HG03045 (cell line): Measurements from ENCODE around the gene TUBB4A.

Experiments used
- ATAC-seq: cut with Tn5 transposase; IDR thresholded peaks from one replicate; pipeline ENCODE4 v1.9.1; 2021; ENCODE audit warnings: mild to moderate bottlenecking, moderate library complexity; ENCODE audit not compliant: unreplicated experiment

The TUBB4A gene

DNA sequence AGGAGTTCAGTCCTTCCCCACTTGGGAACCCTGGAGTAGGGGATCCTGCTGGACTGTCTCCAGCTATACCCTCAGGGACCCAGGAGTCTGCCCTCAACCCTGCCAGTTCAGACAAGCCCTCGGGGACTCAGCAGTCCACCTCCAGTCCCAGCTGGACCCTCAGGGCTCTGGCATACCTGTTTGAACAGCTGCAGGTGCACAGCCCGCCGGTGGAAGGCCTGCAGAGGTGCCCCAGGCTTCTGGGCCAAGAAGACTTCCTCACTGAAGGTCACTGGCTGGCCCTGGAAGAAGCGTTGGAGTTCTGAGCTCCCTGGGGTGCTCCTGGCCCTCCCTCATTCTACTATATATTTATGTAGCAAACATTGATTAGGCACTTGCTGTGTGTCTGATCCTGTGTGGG, 29.4 kb downstream of the TUBB4A start:
- no peak for ATAC-seq

DNA sequence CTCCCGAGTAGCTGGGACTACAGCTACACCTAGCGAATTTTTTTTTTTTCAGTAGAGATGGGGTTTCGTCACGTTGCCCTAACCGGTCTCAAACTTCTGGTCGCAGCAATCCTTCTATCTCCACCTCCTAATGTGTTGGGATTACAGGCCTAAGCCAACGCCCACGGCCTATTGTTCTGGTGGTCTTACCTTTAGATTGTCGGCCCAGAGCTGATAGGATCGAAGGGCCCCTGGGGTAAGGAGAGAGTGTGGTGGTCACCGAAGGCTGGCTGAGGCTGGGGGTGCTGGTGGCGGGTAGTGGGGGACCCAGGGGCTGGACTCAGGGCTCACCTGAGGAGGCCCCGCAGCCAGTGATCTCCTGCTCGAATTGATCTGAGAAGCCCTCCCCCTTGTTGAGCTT, 31.0 kb downstream of the TUBB4A start:
- ATAC-seq: no peak

- ATAC-seq: no peak
These were observed 31.9 kb downstream of the TUBB4A start for GRCh38 chr19:6470173-6470572.

GRCh38 chr19:6467384-6467783, 34.7 kb downstream of the TUBB4A start:
- ATAC-seq: no peak

- ATAC-seq: no peak
These were observed 35.4 kb downstream of the TUBB4A start for GRCh38 chr19:6466526-6467248.

DNA sequence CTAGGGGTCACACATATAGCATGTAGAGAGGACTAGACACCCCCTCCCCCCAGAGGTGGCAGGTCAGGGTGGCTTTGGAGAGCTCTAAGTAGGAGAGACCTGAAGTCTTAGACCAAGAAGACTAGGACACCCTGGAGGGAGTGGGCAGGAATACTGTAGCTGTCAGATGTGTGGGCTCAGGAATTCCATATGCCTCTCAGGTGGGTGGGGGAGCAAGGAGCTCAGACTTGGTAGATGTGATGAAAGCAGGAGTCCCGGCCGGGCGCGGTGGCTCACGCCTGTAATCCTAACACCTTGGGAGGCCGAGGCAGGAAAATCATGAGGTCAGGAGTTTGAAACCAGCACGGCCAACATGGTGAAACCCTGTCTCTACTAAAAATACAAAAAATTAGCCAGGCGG, 36.4 kb downstream of the TUBB4A start:
- ATAC-seq: no peak

DNA sequence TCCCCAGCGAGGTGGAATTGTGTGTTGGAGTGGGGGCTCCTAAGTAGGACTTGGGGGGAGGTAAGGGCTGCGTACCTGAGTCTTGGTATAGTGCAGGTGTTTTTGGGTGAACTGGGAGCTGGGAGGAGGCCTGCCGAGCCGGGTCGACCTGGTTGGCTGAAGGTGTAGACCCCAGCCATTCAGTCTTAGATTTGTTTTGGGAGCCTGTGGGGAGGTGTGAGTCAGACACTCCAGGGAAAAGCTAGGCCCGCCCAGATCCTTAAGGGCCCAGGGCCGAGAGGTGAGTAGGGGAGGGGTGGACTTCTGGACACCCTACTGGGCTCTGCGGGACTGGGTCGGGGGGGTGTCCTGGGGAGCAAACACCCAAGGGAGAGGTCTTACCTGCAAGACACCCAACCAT, 37.1 kb downstream of the TUBB4A start:
- ATAC-seq: no peak

DNA sequence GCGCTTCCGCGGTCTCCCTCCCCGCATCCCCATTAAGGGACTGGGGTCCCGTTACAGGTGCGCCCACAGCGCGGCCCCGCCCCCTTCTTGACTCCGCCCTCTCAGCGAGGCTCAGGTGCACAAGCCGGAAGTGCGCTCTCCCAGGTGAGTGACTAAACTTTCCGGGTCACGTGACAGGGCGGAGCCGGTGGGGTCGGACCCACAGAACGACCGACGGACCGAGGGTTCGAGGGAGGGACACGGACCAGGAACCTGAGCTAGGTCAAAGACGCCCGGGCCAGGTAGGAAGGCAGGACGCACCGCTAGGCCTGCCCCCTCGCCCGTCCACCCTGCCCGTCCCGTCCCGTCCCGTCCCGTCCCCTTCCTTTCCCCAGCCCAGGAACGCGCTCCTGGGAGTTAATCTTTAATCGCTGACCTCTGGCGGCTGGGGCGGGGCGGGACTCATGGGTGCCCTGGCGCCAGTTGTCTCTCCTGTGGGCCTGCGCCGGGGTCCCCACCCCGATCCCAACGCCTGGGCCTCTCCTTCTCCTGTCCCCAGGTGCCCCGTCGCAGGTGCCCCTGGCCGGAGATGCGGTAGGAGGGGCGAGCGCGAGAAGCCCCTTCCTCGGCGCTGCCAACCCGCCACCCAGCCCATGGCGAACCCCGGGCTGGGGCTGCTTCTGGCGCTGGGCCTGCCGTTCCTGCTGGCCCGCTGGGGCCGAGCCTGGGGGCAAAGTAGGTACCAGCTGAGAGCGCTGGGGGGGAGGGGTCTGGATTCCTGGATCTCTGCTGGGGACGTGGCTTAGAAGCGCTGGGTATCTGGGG, 37.8 kb downstream of the TUBB4A start, which contains the start of gene CRB3:
Gene CRB3 (plus strand): TSS at position 202 of the 804 bp plus-strand sequence. CDS start 431 bp downstream, at position 633.
- no peak for ATAC-seq

DNA sequence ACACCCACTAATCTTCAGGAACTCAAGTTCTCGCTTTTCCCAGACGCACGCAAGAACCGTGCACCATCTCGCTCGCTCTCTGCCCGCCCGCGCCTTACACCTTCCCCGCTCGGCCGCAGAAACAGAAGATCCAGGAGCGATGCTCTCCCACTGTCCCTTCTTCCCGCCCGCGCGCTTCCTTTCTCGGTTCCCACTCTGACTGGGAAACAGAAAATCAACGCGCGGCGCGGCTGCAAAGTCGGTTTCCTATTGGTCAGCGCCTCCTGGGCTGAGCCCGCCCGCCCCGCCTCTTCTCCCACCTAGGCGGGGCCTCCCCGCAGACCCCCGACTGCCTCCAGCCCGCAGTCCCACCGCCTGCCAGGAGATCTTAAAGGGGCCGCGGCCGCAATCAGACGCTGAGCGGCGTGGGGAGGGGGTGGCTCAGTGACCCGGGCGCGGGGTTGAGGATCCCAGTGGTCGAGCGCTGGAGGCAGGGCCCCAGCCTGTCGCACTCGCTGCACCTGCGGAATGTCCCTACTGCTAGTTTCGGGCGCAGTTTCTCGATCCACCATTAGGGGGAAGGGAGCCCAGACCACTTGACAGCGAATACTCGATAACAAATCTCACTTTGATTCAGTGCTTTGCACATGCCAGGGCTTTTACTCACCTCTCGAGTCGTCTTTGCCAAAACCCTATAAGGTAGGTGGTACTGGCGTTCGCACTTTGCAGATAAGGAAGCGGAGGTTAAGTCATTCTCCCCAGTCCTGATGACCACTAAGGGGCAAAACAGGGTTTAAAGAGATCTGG, 41.8 kb downstream of the TUBB4A start:
- ATAC-seq: peak; percentile 74

DNA sequence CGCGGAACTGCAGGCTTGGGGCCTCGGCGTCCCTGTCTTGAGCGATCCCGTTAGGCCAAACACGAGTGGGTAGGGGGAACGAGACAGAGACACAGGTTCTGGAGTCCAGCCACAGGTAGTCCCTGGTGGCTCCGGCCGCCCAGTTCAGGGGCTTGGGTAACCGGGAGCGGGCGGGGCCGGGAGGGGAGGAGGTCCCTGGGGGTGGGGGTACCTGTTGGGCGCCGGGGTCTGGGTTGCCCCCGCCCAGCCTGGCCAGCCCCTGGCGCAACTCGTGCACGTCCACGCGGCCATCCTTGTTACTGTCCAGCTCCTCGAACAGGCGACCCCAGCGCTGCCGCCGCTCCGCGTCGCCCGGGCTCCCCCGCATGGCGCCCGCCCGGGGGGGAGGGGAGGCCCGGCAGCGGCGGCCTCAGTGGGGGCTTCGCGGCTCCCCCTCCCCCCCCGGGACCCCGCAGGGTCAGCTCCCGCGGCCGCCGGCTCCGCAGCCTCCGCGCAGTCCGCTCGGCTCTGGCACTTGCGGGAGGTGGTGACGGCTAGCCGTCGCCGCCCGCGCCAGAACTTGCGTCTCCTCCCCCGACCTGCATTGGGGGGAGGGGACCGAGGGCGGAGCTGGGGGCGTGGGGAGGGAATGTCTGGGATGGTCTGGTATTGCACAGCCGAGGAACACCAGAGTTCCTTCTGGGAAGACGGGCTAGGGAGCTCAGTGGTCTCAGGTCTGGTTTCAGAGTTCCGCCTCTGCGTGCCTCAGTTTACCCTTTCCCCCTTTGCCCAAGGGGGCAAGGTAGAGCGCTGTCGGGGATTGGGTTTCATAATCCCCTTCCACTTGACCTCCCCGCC, 42.6 kb downstream of the TUBB4A start, which contains the start of gene SLC25A23:
Gene SLC25A23 (minus strand): TSS at position 531 of the 837 bp plus-strand sequence. CDS start 164 bp downstream, at position 367.
- peak; percentile 22 for ATAC-seq

- no peak for ATAC-seq
These were observed 43.3 kb downstream of the TUBB4A start for GRCh38 chr19:6458695-6459261.

DNA sequence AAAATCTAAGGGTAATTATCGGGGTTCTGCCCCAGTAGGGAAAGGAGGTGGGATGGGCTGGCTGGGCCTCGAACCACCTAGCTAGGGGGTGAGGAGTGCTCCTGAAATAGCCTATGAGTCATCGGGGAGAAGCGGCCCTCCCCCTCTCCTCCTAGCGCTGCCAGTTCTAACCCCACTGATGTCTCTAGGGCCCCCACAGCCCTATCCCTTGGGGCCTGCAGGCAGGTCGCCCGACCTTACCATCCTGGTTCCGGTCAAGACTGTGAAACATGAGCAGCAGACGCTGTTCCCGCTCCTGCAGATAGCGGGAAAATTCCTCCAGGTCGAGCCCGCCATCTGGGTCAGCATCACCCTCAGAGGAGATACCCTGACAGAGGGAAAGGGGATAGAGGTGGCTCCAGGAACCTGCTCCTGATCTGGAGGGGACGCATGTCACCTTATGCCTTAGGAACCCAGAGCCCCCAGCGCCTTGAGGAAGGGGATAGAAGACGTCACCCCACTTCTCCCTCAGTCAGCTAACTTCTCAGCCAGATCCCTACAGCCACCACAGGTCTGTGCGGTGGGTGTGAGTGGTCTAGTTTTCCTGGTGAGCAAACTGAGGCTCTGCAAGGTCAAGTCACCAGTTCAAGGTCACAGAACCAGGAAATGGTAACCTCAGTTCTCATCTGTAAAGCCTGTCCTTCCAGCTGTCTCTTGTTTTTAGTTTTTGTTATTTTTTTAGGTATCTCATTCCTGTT, 44.0 kb downstream of the TUBB4A start:
- ATAC-seq: no peak

DNA sequence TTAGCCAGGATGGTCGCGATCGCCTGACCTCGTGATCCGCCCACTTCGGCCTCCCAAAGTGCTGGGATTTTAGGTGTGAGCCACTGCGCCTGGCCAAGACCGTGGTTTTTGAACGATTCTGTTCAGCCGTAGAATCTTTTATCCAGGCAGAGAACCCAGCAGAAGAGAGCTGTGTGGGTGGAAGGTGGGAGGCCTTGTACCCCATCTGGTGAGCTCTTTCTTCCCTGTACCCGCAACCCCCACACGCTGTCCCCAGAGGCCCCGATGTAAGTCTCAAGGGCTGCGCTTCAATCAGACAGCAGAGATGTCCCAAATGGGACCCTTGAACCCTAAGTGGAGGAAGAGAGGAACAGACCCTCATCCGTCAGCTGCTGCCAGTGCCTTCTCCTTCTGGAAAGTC, 46.2 kb downstream of the TUBB4A start:
- no peak for ATAC-seq

GRCh38 chr19:6453951-6454565, 48.1 kb downstream of the TUBB4A start:
- no peak for ATAC-seq

DNA sequence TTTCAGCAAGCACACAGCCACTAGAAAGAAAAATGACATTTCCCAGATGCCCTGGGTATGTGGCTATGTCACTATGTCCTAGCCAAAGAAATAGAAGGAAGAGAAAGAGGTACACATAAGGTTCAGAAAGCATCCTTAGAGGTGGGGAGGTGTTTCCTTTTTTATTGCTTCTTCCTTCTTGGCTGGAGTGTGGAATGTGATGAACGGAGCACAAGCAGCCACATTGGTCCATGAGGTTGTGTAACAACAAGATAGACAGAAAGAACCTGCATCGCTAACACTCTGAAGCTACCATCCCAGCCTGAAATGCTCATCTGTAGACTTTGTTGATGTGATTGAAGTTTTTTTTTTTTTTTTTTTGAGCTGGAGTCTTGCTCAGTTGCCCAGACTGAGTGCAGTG, 49.2 kb downstream of the TUBB4A start:
- ATAC-seq: no peak

DNA sequence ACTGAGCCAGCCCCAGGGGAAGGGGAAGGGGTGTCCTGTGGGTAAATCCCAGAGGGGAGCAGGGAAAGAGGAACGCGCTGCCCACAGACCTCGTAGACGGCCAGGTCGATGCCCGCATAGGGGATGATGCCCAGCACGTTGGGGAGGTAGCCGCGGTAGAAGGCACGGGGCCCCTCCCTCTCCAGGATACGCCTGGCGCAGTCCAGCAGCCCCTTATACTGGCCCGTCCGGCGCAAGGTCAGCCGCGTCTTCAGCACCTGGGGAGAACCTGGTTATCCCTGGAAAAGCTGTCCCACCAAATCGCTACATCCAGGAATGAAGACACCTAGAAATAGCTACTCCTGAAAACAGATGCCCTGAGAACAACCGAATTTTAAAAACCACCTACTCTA, 49.9 kb downstream of the TUBB4A start:
- ATAC-seq: no peak

DNA sequence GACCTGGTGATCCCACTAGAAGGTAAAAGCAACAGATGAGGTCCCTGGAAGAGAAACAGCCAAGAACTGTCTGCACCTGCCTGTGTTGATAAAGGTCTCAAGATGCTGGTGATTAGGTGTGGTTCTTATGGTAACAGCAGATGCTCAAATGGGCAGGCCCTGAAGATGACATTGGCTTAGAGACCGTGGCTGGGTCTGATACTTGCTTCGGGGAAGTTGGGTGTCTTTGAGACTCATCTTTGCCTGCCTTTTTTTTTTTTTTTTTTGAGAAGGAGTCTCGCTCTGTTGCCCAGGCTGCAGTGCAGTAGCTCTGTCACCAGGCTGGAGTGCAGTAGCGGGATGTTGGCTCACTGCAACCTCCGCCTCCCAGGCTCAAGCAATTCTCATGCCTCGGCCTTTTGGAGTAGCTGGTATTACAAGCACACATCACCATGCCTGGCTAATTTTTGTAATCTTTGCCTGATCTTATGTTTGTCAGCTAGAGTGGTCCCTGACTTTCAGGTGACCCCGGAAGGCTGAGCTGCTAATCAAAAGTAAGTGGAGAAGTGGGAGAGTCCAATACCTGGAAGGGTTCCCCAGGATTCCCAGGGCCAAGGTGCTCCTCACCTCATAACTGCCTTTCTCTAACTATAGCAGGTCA, 50.4 kb downstream of the TUBB4A start:
- ATAC-seq: no peak

- no peak for ATAC-seq
These were observed 51.9 kb downstream of the TUBB4A start for GRCh38 chr19:6450166-6450565.
